Left ventricle myocardium inferior (tissue), 1 donor: ENCODE data around the gene ZNF532. TPM values are rescaled to one million over a fixed set of nuclear protein-coding genes. Genes with fewer than 3 reads are reported as not detected.
A peak's percentile ranks its signal among the peaks of the same experiment; 100 is the strongest.

Experiments
- DNase-seq: peaks from one replicate; pipeline ENCODE4 v3.0.0-alpha.2; 2020
- H3K27ac ChIP-seq: fragments of 200-600 bp; replicated peaks from 2 replicates; pipeline ENCODE4 v1.8.0; 2021
- H3K27me3 ChIP-seq: fragments of 200-600 bp; 2 replicates; pipeline ENCODE4 v1.8.0; 2021; ENCODE audit warnings: low read depth
- H3K36me3 ChIP-seq: fragments of 200-600 bp; 2 replicates; pipeline ENCODE4 v1.8.0; 2021
- H3K4me1 ChIP-seq: fragments of 200-600 bp; 2 replicates; pipeline ENCODE4 v1.8.0; 2021
- H3K4me3 ChIP-seq: fragments of 200-600 bp; 2 replicates; pipeline ENCODE4 v1.8.0; 2021; ENCODE audit warnings: mild to moderate bottlenecking, moderate library complexity
- H3K9me3 ChIP-seq: fragments of 200-600 bp; replicated peaks from 2 replicates; pipeline ENCODE4 v1.8.0; 2021
- intact Hi-C: fragments of 100-400 bp; cut with micrococcal nuclease; formaldehyde crosslinking; loops from one replicate; pipeline ENCODE4 v1.11.0; 2022
- total RNA-seq: library from RNA; stranded (reverse); fragmentation: NEBNext Ultra II Directional; extraction: Animal tissue kit (Norgen Biotek cat#: 25700); gene quantifications from one replicate; pipeline ENCODE4 v1.2.1, GENCODE V29; 2021
- TF ChIP-seq, protein P1 (sequence below): fragments of 200-600 bp; IDR thresholded peaks from 2 replicates; pipeline ENCODE4 v1.8.0; 2021; ENCODE audit warnings: antibody characterized with exemption, mild to moderate bottlenecking, borderline replicate concordance
- donor health status: DM: no; HTN: yes; CAD: no; lungs with severe emphysema.

Gene ZNF532
- total RNA-seq, 1 donor from 2014 or later = 59.3 TPM

DNA sequence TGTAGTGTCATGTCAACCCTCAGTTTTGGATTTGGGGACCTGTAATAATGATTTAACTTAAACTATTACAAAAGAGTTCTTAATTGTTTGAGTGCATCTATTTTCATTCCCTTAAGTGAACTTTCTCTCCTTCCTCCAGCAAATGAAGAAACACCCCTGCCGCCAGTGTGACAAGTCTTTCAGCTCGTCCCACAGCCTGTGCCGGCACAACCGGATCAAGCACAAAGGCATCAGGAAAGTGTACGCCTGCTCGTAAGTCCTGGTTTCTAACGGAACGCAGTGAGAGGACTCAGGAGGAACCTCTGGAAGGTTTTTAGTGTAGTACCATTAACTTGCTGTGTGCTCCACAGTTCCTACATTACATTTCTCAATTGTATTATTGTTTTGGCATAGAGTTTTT is 114.2 kb downstream of the ZNF532 start:
- Histone ChIP-seq H3K27ac (no peak overlapping the region), H3K27me3 (no peaks in the 10 kb centered on the region), H3K4me3 (no peak overlapping the region), H3K9me3 (no peaks in the 10 kb centered on the region), H3K36me3 (peaks cover 54% of the 10 kb centered on the region), H3K4me1 (peaks cover 36% of the 10 kb centered on the region)
- intact Hi-C loops = no loop called here
- TF ChIP-seq, protein P1, sequence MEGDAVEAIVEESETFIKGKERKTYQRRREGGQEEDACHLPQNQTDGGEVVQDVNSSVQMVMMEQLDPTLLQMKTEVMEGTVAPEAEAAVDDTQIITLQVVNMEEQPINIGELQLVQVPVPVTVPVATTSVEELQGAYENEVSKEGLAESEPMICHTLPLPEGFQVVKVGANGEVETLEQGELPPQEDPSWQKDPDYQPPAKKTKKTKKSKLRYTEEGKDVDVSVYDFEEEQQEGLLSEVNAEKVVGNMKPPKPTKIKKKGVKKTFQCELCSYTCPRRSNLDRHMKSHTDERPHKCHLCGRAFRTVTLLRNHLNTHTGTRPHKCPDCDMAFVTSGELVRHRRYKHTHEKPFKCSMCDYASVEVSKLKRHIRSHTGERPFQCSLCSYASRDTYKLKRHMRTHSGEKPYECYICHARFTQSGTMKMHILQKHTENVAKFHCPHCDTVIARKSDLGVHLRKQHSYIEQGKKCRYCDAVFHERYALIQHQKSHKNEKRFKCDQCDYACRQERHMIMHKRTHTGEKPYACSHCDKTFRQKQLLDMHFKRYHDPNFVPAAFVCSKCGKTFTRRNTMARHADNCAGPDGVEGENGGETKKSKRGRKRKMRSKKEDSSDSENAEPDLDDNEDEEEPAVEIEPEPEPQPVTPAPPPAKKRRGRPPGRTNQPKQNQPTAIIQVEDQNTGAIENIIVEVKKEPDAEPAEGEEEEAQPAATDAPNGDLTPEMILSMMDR = no peak
- DNase-seq = no peak

- H3K27ac ChIP-seq = no peak overlapping the region
- TF ChIP-seq, protein P1 = no peak
Observed at GRCh38 chr18:58979615-58980014, 114.9 kb downstream of the ZNF532 start.

GRCh38 chr18:58980991-58981390 is 116.3 kb downstream of the ZNF532 start:
- H3K36me3 ChIP-seq = peaks cover 65% of the 10 kb centered on the region

More at GRCh38 chr18:58979615-58980014, 114.9 kb downstream of the ZNF532 start:
- Histone ChIP-seq H3K4me1 (peaks cover 34% of the 10 kb centered on the region), H3K4me3 (no peak overlapping the region), H3K9me3 (no peaks in the 10 kb centered on the region), H3K36me3 (peaks cover 61% of the 10 kb centered on the region), H3K27me3 (no peaks in the 10 kb centered on the region)
- DNase-seq = no peak
- intact Hi-C loops = no loop called here

GRCh38 chr18:58983260-58984155 is 118.8 kb downstream of the ZNF532 start:
- Histone ChIP-seq H3K4me3 (no peak overlapping the region), H3K9me3 (no peaks in the 10 kb centered on the region), H3K27me3 (no peaks in the 10 kb centered on the region), H3K27ac (peak overlapping the region; percentile 50), H3K36me3 (peaks cover 73% of the 10 kb centered on the region), H3K4me1 (peaks cover 23% of the 10 kb centered on the region)
- no peak for DNase-seq
- intact Hi-C loops = no loop called here
- TF ChIP-seq, protein P1 = no peak

More at GRCh38 chr18:58980991-58981390, 116.3 kb downstream of the ZNF532 start:
- DNase-seq = no peak
- H3K27ac ChIP-seq = no peak overlapping the region
- intact Hi-C loops = no loop called here
- no peak overlapping the region for H3K4me3 ChIP-seq
- TF ChIP-seq, protein P1 = no peak
- H3K9me3 ChIP-seq = no peaks in the 10 kb centered on the region
- peaks cover 21% of the 10 kb centered on the region for H3K4me1 ChIP-seq
- H3K27me3 ChIP-seq = no peaks in the 10 kb centered on the region

DNA sequence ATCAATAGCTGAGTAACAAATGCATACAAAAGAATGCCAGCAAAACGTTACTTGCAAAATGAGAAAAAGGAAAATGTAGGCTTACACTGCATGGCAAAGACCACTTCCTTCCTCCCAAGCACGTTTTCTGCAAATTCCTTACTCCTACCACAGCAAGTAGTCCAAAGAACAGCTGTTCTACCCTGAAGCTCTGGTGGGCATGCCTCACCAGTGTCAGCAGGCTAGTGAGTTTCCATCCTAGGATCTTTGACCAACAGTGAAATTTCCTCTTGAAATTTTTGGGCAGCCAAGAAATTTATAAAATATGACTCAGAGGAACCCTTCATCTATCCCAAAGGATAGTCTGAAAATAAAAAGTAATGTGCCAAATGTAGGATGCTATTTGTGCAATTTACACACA is 123.9 kb downstream of the ZNF532 start:
- Histone ChIP-seq H3K27ac (no peak overlapping the region), H3K4me1 (peaks cover 56% of the 10 kb centered on the region), H3K9me3 (peaks cover 6% of the 10 kb centered on the region), H3K4me3 (no peak overlapping the region), H3K27me3 (no peaks in the 10 kb centered on the region), H3K36me3 (peaks cover 22% of the 10 kb centered on the region)
- TF ChIP-seq, protein P1 = no peak
- no peak for DNase-seq
- intact Hi-C loops = no loop called here
